Fibroblast of upper back skin (primary cell): ENCODE results near the gene PRKN.
"Not testable (repeated sequence)": the region's sequence is repeated elsewhere in the genome, so short reads cannot be mapped to it uniquely, and the experiment has no call there.

ENCODE experiments used
- DNase-seq: peaks from one replicate; pipeline ENCODE4 v3.0.0-alpha.2; 2013

Gene PRKN

GRCh38 chr6:161498881-161499280 is 1228.7 kb downstream of the PRKN start:
- DNase-seq, result no peak

GRCh38 chr6:161498359-161498758 is 1229.2 kb downstream of the PRKN start:
- DNase-seq, result peak; percentile 49

- no peak for DNase-seq
Observed at GRCh38 chr6:161496941-161497340, 1230.6 kb downstream of the PRKN start.

- DNase-seq, result not testable (repeated sequence)
Observed at GRCh38 chr6:161496271-161496670, 1231.3 kb downstream of the PRKN start.

GRCh38 chr6:161494566-161494965 is 1233.0 kb downstream of the PRKN start:
- DNase-seq, result no peak

- no peak for DNase-seq
Observed at GRCh38 chr6:161493576-161494118, 1233.9 kb downstream of the PRKN start.

GRCh38 chr6:161489626-161490306 is 1237.8 kb downstream of the PRKN start:
- peak; percentile 43 for DNase-seq

GRCh38 chr6:161487694-161488093 is 1239.9 kb downstream of the PRKN start:
- peak; percentile 20 for DNase-seq

GRCh38 chr6:161487217-161487531 is 1240.4 kb downstream of the PRKN start:
- DNase-seq, result no peak

- DNase-seq, result peak; percentile 33
Observed at GRCh38 chr6:161486361-161487216, 1241.0 kb downstream of the PRKN start.

GRCh38 chr6:161482517-161482858 is 1245.1 kb downstream of the PRKN start:
- DNase-seq, result no peak

- DNase-seq, result peak; percentile 7
Observed at GRCh38 chr6:161481786-161482516, 1245.6 kb downstream of the PRKN start.

- DNase-seq, result no peak
Observed at GRCh38 chr6:161480421-161481155, 1247.0 kb downstream of the PRKN start.

- no peak for DNase-seq
Observed at GRCh38 chr6:161479376-161479775, 1248.2 kb downstream of the PRKN start.

- DNase-seq, result no peak
Observed at GRCh38 chr6:161477876-161478425, 1249.6 kb downstream of the PRKN start.

- DNase-seq, result peak; percentile 3
Observed at GRCh38 chr6:161476711-161477110, 1250.9 kb downstream of the PRKN start.

- DNase-seq, result no peak
Observed at GRCh38 chr6:161465403-161465802, 1262.2 kb downstream of the PRKN start.

- DNase-seq, result no peak
Observed at GRCh38 chr6:161463071-161463470, 1264.5 kb downstream of the PRKN start.

GRCh38 chr6:161462148-161462547 is 1265.4 kb downstream of the PRKN start:
- DNase-seq, result peak; percentile 13

- DNase-seq, result peak; percentile 32
Observed at GRCh38 chr6:161459008-161459615, 1268.5 kb downstream of the PRKN start.

- peak; percentile 9 for DNase-seq
Observed at GRCh38 chr6:161458201-161458951, 1269.2 kb downstream of the PRKN start.
